K562 (cell line): ENCODE results near the gene PANK2. TPM values are rescaled to one million over a fixed set of nuclear protein-coding genes. Genes with fewer than 3 reads are reported as not detected.

Source experiments
- ATAC-seq: fragments of 200-7000 bp; cut with Tn5 transposase; 3 replicates; pipeline ENCODE4 v1.9.1; 2020; ENCODE audit warnings: moderate library complexity
- BruUV-seq: library from RNA; stranded (reverse); fragments of 400-500 nt; replicated peaks from 2 replicates; lab custom pipeline; 2021; lab: Mats Ljungman, UMichigan
- CTCF ChIA-PET: fragments of 300-600 bp; formaldehyde crosslinking; extraction: SDS; loops from one replicate; lab custom pipeline; 2021; ENCODE audit warnings: low intra/inter-chr PET ratio; lab: Yijun Ruan, JAX
- POLR2A ChIA-PET: fragments of 300-600, 350-650 bp; sonication (Branson Sonifier 250); formaldehyde crosslinking; extraction: SDS; loops from one replicate; lab custom pipeline; 2021; ENCODE audit warnings: antibody characterized with exemption, inconsistent platforms; lab: Yijun Ruan, JAX
- DNase-seq, 4 experiments: peaks; one replicate each; pipeline versions ENCODE4 v3.0.0 to v3.0.0-alpha.2; 2011 to 2018; ENCODE audit warnings: low spot score in 3 of 4, mixed read lengths in 3 of 4; ENCODE audit errors: extremely low read depth in 1 of 4
- FAIRE-seq: peaks from 2 replicates; lab custom pipeline; 2011; peaks lifted over from hg19 to GRCh38; lab: Jason Lieb, UNC
- H2AFZ ChIP-seq: 2 replicates; pipeline ENCODE4 v1.6.0; 2011; ENCODE audit warnings: low read depth, low read length, control low read depth, inconsistent platforms
- H3K27ac ChIP-seq: fragments of 200-600 bp; 3 replicates; pipeline ENCODE4 v1.8.0; 2011; ENCODE audit warnings: low read depth, mild to moderate bottlenecking, control low read depth, inconsistent platforms, low read length, moderate library complexity, mixed read lengths; ENCODE audit errors: extremely low read depth
- H3K27me3 ChIP-seq, 2 experiments: fragments of 300-600 bp in 1 of 2; 2 replicates in 1 of 2; 3 replicates in 1 of 2; pipeline versions ENCODE4 v1.6.0 to v1.8.0; 2011; ENCODE audit warnings: inconsistent platforms in 2 of 2, low read length in 2 of 2, mild to moderate bottlenecking in 1 of 2, mixed read lengths in 1 of 2, moderate library complexity in 1 of 2; ENCODE audit not compliant: control insufficient read depth in 2 of 2, insufficient read depth in 2 of 2
- H3K36me3 ChIP-seq: fragments of 300-600 bp; 3 replicates; pipeline ENCODE4 v1.8.0; 2011; ENCODE audit warnings: mild to moderate bottlenecking, low read length, inconsistent platforms; ENCODE audit not compliant: control insufficient read depth, insufficient read depth
- H3K4me1 ChIP-seq, 2 experiments: fragments of 200-600 bp in 1 of 2; replicated peaks in 1 of 2; 2 replicates in 1 of 2; 3 replicates in 1 of 2; pipeline versions ENCODE4 v1.5.1 to v1.8.0; 2011; ENCODE audit warnings: inconsistent platforms in 2 of 2, low read length in 2 of 2, mild to moderate bottlenecking in 1 of 2, mixed read lengths in 1 of 2, moderate library complexity in 1 of 2; ENCODE audit not compliant: control insufficient read depth in 2 of 2, insufficient read depth in 2 of 2
- H3K4me2 ChIP-seq: 2 replicates; pipeline ENCODE4 v1.6.1; 2011; ENCODE audit warnings: low read length, control low read depth, inconsistent platforms, mixed read lengths; ENCODE audit not compliant: insufficient read depth
- H3K4me3 ChIP-seq: fragments of 200-600 bp; sonication (generic), shearing (Covaris generic); 2 replicates; pipeline ENCODE4 v1.5.1; 2016; ENCODE audit warnings: control low read depth, inconsistent platforms
- H3K79me2 ChIP-seq: fragments of 200-600 bp; 3 replicates; pipeline ENCODE4 v1.8.0; 2011; ENCODE audit warnings: low read length, inconsistent platforms; ENCODE audit not compliant: control insufficient read depth, insufficient read depth
- H3K9ac ChIP-seq, 2 experiments: 2 replicates each; pipeline versions ENCODE4 v1.6.0 to v1.6.1; 2011; ENCODE audit warnings: low read depth in 2 of 2, low read length in 2 of 2, control low read depth in 1 of 2, inconsistent platforms in 1 of 2, mild to moderate bottlenecking in 1 of 2, mixed read lengths in 1 of 2; ENCODE audit not compliant: insufficient read depth in 1 of 2
- H3K9me1 ChIP-seq: one replicate; pipeline ENCODE4 v1.6.0; 2011; ENCODE audit warnings: inconsistent platforms, mild to moderate bottlenecking, low read length, moderate library complexity; ENCODE audit not compliant: control insufficient read depth, insufficient read depth
- H3K9me3 ChIP-seq: replicated peaks from 2 replicates; pipeline ENCODE4 v1.5.1; 2011; ENCODE audit warnings: low read depth, low read length, inconsistent platforms; ENCODE audit not compliant: control insufficient read depth, insufficient read depth
- H4K20me1 ChIP-seq: replicated peaks from 2 replicates; pipeline ENCODE4 v1.6.1; 2011; ENCODE audit warnings: low read length, inconsistent platforms, mixed read lengths; ENCODE audit not compliant: control insufficient read depth, insufficient read depth
- ATF1 ChIP-seq, 2 experiments: fragments of 450-650 bp in 1 of 2; IDR thresholded peaks; 2 replicates each; pipeline ENCODE4 v1.6.1; 2016; ENCODE audit warnings: missing compliant biosample characterization in 1 of 2, missing genetic modification characterization in 1 of 2
- BCL6 ChIP-seq: fragments of 250-450 bp; sonication (Bioruptor Pico); IDR thresholded peaks from 2 replicates; pipeline ENCODE4 v1.4.0; 2020
- CCNT2 ChIP-seq: IDR thresholded peaks from 2 replicates; pipeline ENCODE4 v1.6.1; 2011; ENCODE audit warnings: borderline replicate concordance, low read depth, mild to moderate bottlenecking, moderate library complexity, mixed read lengths, low read length; ENCODE audit not compliant: insufficient read length; ENCODE audit errors: extremely low read depth
- IFI16 ChIP-seq: fragments of 250-450 bp; sonication (Bioruptor Pico); IDR thresholded peaks from 2 replicates; pipeline ENCODE4 v2.1.2; 2022; ENCODE audit warnings: mild to moderate bottlenecking, inconsistent platforms
- MAFF ChIP-seq: IDR thresholded peaks from 2 replicates; pipeline ENCODE4 v1.6.1; 2012; ENCODE audit warnings: low read length, improper control_type of control experiment
- POLR2A ChIP-seq: fragments of 450-650 bp; conservative IDR thresholded peaks from 2 replicates; pipeline ENCODE4 v1.6.1; 2016
- POLR2G ChIP-seq: fragments of 200-400 bp; formaldehyde crosslinking; IDR thresholded peaks from 2 replicates; pipeline ENCODE4 v1.6.1; 2017; ENCODE audit warnings: low read depth, mild to moderate bottlenecking, antibody characterized with exemption, low read length, moderate library complexity
- SUPT5H ChIP-seq: fragments of 450-650 bp; IDR thresholded peaks from 2 replicates; pipeline ENCODE4 v1.6.1; 2016
- ZNF445 ChIP-seq: fragments of 250-450 bp; sonication (Bioruptor Pico); IDR thresholded peaks from 2 replicates; pipeline ENCODE4 v1.4.0; 2020; ENCODE audit warnings: low read depth, mild to moderate bottlenecking, moderate library complexity
- ZNF764 ChIP-seq: fragments of 250-450 bp; sonication (Bioruptor Pico); IDR thresholded peaks from 2 replicates; pipeline ENCODE4 v1.4.0; 2020; ENCODE audit warnings: low read depth, mild to moderate bottlenecking, moderate library complexity
- WGBS: fragments of 100-300 bp; shearing (Covaris generic); methylation state at CpG from one replicate; pipeline ENCODE4 v1.1.6; 2016; ENCODE audit warnings: low coverage, mixed read lengths; ENCODE audit not compliant: insufficient coverage; ENCODE audit errors: missing lambda C conversion rate; 5-methylcytosine and 5-hydroxymethylcytosine counted together
- in situ Hi-C: fragments of 300-500 bp; cut with MboI; formaldehyde crosslinking; loops from 4 replicates; pipeline ENCODE4 v1.15.0; 2018; ENCODE audit warnings: inconsistent platforms, mixed read lengths
- intact Hi-C: fragments of 100-400 bp; cut with micrococcal nuclease; formaldehyde crosslinking; loops from 2 replicates; pipeline ENCODE4 v1.14.2; 2022
- polyA plus RNA-seq, 8 experiments: library from polyadenylated mRNA; depleted of rRNA in 4 of 8; stranded (reverse) in 5 of 8; unstranded in 3 of 8; fragments of >200 nt; fragmentation: Nextera tagmentation in 2 of 8; fragmentation: Illumina TruSeq in 1 of 8; extraction: Ambion mirVana in 2 of 8; extraction: Trizol in 1 of 8; gene quantifications; 2 replicates each; pipeline versions ENCODE4 v1.2.1 to v1.2.3, GENCODE V29; 2011 to 2014; ENCODE audit warnings: inconsistent platforms in 1 of 8, missing spikeins in 1 of 8
- total RNA-seq, 7 experiments: library from RNA; depleted of rRNA in 6 of 7; stranded (reverse); fragments of >200 nt in 6 of 7; fragmentation: Illumina TruSeq in 2 of 7; extraction: Trizol in 2 of 7; gene quantifications; 2 replicates each; pipeline versions ENCODE4 v1.2.1 to v1.2.3, GENCODE V29; 2011 to 2021; ENCODE audit warnings: low replicate concordance in 1 of 7
- TF ChIP-seq, protein P1 (sequence below): sonication (generic); formaldehyde crosslinking; IDR thresholded peaks from 2 replicates; pipeline ENCODE4 v1.8.1; 2023; ENCODE audit warnings: mild to moderate bottlenecking, missing genetic modification reagents
- TF ChIP-seq, protein P2 (sequence below): fragments of 450-650 bp; formaldehyde crosslinking; IDR thresholded peaks from 2 replicates; pipeline ENCODE4 v1.4.0; 2020; ENCODE audit warnings: mild to moderate bottlenecking, moderate library complexity
- TF ChIP-seq, protein P3 (sequence below): fragments of 450-650 bp; formaldehyde crosslinking; IDR thresholded peaks from 2 replicates; pipeline ENCODE4 v1.4.0; 2020; ENCODE audit warnings: mild to moderate bottlenecking

Gene PANK2
- total and polyA plus RNA-seq, 9 of the 15 experiments (the other 6 are each of a cell fraction or from before 2014, with no cell fraction given): 14.9 to 43.5 (median 31.4) TPM

DNA sequence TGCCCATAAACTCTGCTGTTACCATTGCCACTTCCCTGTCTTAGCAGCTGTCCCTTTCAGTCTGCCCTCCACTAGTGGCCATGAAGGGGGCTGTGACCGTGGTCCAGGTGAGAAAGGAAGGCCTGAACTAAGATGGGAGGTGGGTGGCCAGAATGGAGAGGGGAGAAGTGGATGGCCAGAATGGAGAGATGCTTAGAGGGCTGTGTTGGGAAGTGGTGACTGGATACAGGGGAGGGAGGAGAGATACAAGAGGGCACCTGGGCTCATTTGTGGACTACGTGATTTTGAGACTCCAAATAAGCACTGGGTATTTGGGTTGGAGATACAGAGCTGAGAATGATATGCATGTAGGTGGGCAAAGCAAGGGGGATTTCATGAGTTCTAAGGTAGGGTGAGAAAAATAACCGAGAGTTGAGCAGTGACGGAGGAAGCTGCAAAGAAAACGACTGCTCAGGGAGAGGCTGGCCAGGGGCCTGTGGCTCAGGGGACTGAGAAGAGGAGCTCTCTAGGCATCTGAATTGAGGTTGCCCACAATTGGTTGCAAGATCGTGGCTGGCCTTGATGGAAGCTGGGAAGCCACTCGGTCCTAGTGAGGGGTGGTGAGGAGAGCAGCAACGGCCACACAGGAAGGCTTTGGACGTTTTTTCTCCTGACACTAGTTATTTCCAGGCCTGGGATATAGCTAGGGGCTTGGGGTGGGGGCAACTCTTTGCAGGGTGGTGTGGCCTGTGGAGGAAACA lies 36.9 kb downstream of the PANK2 start (continued):
- TF ChIP-seq POLR2G (peak; percentile 62), POLR2A (peak; percentile 56), SUPT5H (peak; percentile 75)

DNA sequence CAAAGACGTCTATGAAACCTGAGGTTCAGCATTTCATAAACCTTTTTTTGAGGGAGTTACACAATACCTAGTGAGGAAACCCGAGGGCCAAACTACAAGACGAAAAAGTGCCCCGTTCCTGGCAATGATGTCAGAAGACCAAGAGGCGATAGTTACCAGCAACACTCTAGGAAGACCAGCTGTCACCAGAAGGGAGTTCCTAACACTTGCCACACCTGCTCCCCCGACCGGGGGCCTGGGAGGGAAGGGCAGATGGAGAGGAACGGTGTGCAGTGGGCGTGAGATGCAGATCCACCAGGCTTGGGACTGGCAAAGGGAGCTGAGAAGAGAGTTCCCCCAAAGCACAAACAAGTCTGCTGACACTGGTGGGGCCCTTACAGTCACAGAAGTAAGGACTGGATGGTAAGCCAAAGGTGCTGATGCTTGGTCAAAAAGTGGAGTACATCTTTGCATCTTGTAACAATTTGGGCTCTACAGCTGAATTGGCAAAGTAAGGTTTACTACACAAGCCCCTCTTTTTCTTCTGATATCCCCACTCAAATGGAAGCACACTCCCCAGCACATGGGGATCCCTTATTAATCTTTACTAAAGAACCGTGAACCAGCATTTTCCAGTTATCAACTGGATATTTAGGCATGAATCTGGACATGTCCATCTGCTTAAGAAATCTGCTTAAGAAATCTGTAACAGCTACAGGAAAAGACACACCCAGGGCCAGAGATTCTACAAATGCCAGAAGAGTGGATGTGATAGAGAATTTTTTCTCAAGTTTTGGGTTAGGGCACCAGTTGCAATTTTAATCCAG lies 38.5 kb downstream of the PANK2 start:
- ATAC-seq: peak; percentile 8
- FAIRE-seq: no peak
- H3K4me3 ChIP-seq: no peak overlapping the region
- H3K27ac ChIP-seq: no peak overlapping the region
- H3K4me2 ChIP-seq: no peak overlapping the region
- intact Hi-C loops (loop anchor here (5.0 to 10.0 kb wide), 2 partner anchors 85 to 267 kb away; no protein-coding TSS in a partner anchor), in situ Hi-C loops (no loop called here)
- H3K79me2 ChIP-seq: peaks cover 2% of the 10 kb centered on the region; the same call in 1 of the 3 replicates
- peaks cover 18% of the 10 kb centered on the region; the same call in 1 of the 2 replicates for H4K20me1 ChIP-seq
- ChIA-PET POLR2A (interaction anchor here (0.6 to 2.5 kb wide), 8 partner anchors 9 to 158 kb away, joined by 3 to 8 read pairs (median 4); no protein-coding TSS in a partner anchor), CTCF (no interaction called here)
- no peak overlapping the region for H2AFZ ChIP-seq
- peaks cover 4% of the 10 kb centered on the region for H3K9me1 ChIP-seq
- WGBS: 37% methylated on average over 10 of the region's 10 CpGs
- no peak overlapping the region for H3K9ac ChIP-seq
- H3K27me3 ChIP-seq: no peaks in the 10 kb centered on the region
- H3K4me1 ChIP-seq: peaks cover 30 to 31% of the 10 kb centered on the region in 2 experiments; a peak in 4 of 5 replicates
- no peaks in the 10 kb centered on the region for H3K9me3 ChIP-seq
- BruUV-seq: TSS peak; percentile 15
- peaks cover 39% of the 10 kb centered on the region; the same call in 2 of the 3 replicates for H3K36me3 ChIP-seq
- peak in 1 of 4 experiments; percentile 18 for DNase-seq
- TF ChIP-seq, protein P1, sequence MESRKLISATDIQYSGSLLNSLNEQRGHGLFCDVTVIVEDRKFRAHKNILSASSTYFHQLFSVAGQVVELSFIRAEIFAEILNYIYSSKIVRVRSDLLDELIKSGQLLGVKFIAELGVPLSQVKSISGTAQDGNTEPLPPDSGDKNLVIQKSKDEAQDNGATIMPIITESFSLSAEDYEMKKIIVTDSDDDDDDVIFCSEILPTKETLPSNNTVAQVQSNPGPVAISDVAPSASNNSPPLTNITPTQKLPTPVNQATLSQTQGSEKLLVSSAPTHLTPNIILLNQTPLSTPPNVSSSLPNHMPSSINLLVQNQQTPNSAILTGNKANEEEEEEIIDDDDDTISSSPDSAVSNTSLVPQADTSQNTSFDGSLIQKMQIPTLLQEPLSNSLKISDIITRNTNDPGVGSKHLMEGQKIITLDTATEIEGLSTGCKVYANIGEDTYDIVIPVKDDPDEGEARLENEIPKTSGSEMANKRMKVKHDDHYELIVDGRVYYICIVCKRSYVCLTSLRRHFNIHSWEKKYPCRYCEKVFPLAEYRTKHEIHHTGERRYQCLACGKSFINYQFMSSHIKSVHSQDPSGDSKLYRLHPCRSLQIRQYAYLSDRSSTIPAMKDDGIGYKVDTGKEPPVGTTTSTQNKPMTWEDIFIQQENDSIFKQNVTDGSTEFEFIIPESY (CRISPR knock-in tag): 0 out of 2 replicates have a peak, but pooled peaks have one; percentile 7
- TF ChIP-seq ATF1 (CRISPR knock-in tag; IDR thresholded peaks at IDR 0.05): no peak
- no peak for TF ChIP-seq ATF1 (tag; IDR thresholded peaks at IDR 0.05)
- no peak for TF ChIP-seq CCNT2
- no peak for TF ChIP-seq BCL6
- no peak for TF ChIP-seq ZNF764
- TF ChIP-seq, protein P2, sequence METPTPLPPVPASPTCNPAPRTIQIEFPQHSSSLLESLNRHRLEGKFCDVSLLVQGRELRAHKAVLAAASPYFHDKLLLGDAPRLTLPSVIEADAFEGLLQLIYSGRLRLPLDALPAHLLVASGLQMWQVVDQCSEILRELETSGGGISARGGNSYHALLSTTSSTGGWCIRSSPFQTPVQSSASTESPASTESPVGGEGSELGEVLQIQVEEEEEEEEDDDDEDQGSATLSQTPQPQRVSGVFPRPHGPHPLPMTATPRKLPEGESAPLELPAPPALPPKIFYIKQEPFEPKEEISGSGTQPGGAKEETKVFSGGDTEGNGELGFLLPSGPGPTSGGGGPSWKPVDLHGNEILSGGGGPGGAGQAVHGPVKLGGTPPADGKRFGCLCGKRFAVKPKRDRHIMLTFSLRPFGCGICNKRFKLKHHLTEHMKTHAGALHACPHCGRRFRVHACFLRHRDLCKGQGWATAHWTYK (CRISPR knock-in tag): no peak
- no peak for TF ChIP-seq IFI16
- TF ChIP-seq, protein P3, sequence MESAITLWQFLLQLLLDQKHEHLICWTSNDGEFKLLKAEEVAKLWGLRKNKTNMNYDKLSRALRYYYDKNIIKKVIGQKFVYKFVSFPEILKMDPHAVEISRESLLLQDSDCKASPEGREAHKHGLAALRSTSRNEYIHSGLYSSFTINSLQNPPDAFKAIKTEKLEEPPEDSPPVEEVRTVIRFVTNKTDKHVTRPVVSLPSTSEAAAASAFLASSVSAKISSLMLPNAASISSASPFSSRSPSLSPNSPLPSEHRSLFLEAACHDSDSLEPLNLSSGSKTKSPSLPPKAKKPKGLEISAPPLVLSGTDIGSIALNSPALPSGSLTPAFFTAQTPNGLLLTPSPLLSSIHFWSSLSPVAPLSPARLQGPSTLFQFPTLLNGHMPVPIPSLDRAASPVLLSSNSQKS (CRISPR knock-in tag): no peak
- TF ChIP-seq ZNF445: no peak
- TF ChIP-seq MAFF: no peak
